WERI-Rb-1 (cell line): ENCODE results near the gene C2CD4B.

Experiments used
- DNase-seq: peaks from one replicate; pipeline ENCODE4 v3.0.0-alpha.2; 2020
- H3K27ac ChIP-seq: fragments of 250-450 bp; sonication (Bioruptor Pico); 2 replicates; pipeline ENCODE4 v1.5.1; 2020; ENCODE audit warnings: mild to moderate bottlenecking, moderate library complexity
- H3K27me3 ChIP-seq: fragments of 250-450 bp; sonication (Bioruptor Pico); 2 replicates; pipeline ENCODE4 v1.5.1; 2021; ENCODE audit warnings: mild to moderate bottlenecking, low read depth, moderate library complexity; ENCODE audit not compliant: insufficient read depth, severe bottlenecking
- H3K36me3 ChIP-seq: fragments of 250-450 bp; sonication (Bioruptor Pico); 2 replicates; pipeline ENCODE4 v1.5.1; 2020; ENCODE audit warnings: mild to moderate bottlenecking, moderate library complexity
- H3K4me3 ChIP-seq: 2 replicates; pipeline ENCODE4 v1.5.1; 2011; ENCODE audit warnings: low read depth, mild to moderate bottlenecking, control low read depth, low read length
- H3K9me3 ChIP-seq: fragments of 250-450 bp; sonication (Bioruptor Pico); 2 replicates; pipeline ENCODE4 v1.5.1; 2021; ENCODE audit warnings: mild to moderate bottlenecking, moderate library complexity; ENCODE audit not compliant: severe bottlenecking
- TF ChIP-seq, protein P1 (sequence below): IDR thresholded peaks from 2 replicates; pipeline ENCODE4 v1.5.1; 2011; ENCODE audit warnings: low read depth, mild to moderate bottlenecking, control low read depth, inconsistent platforms, low read length

Gene C2CD4B

DNA sequence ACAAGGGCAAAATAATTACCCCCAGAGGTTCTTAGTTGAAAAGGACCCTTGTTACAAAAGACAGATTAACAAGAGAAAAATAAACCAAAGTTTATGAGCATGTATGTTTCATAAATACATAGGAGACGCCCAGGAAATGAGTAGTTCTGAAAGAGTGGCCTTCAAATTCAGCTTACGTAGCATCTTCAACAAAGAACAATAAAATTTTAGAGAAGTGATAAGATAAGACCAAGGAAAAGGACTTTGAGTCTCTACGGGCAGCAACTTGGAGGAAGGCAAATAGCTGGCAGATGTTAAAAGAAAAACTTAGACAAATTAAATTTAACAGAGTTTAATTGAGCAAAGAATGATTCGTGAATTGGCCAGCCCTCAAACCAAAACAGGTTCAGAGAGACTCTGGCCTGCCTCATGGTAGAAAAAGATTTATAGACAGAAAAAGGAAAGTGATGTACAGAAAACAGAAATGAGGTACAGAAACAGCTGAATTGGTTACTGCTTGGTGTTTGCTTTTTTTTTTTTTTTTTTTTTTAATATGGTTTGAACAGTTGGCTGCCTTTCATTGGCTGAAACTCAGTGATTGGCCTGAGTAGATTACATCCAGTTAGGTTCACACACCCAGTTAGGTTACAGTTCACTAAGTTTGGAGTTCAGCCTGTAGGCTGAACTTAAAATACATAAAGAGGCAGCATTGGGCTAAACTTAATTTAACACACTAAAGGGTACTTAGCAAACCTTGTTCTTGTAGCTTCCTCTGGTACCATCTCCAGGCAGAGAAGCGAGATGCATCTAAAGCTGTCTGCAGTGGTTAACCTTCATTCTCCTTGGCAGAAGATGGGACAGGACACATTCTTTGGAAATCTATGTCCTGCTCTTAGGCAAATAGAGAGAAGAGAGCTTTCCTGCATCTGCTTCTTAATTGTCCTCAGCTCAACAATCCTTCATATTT lies 23.2 kb downstream of the C2CD4B start:
- TF ChIP-seq, protein P1, sequence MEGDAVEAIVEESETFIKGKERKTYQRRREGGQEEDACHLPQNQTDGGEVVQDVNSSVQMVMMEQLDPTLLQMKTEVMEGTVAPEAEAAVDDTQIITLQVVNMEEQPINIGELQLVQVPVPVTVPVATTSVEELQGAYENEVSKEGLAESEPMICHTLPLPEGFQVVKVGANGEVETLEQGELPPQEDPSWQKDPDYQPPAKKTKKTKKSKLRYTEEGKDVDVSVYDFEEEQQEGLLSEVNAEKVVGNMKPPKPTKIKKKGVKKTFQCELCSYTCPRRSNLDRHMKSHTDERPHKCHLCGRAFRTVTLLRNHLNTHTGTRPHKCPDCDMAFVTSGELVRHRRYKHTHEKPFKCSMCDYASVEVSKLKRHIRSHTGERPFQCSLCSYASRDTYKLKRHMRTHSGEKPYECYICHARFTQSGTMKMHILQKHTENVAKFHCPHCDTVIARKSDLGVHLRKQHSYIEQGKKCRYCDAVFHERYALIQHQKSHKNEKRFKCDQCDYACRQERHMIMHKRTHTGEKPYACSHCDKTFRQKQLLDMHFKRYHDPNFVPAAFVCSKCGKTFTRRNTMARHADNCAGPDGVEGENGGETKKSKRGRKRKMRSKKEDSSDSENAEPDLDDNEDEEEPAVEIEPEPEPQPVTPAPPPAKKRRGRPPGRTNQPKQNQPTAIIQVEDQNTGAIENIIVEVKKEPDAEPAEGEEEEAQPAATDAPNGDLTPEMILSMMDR = no peak
- Histone ChIP-seq H3K27ac (no peak overlapping the region), H3K9me3 (no peaks in the 10 kb centered on the region), H3K36me3 (no peaks in the 10 kb centered on the region), H3K27me3 (no peaks in the 10 kb centered on the region), H3K4me3 (no peak overlapping the region)
- DNase-seq = no peak

DNA sequence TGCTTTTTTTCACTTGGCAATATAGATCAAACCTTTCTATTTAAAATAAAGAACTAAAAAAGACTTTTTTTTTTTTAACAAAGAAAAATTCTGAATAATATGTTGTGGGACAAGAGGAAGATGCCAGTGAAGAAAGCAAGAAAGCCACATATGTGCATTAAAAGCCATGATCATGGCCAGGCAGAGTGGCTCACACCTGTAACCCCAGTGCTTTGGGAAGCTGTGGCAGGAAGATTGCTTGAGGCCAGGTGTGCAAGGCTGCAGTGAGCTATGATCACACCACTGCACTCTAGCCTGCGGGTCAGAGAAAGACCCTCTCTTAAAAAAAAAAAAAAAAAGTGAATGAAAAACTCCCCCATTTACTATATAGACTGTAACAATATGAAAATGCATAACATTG lies 23.9 kb downstream of the C2CD4B start:
- Histone ChIP-seq H3K36me3 (no peaks in the 10 kb centered on the region), H3K4me3 (no peak overlapping the region), H3K9me3 (no peaks in the 10 kb centered on the region), H3K27me3 (no peaks in the 10 kb centered on the region), H3K27ac (no peak overlapping the region)
- TF ChIP-seq, protein P1 = no peak
- DNase-seq = no peak

DNA sequence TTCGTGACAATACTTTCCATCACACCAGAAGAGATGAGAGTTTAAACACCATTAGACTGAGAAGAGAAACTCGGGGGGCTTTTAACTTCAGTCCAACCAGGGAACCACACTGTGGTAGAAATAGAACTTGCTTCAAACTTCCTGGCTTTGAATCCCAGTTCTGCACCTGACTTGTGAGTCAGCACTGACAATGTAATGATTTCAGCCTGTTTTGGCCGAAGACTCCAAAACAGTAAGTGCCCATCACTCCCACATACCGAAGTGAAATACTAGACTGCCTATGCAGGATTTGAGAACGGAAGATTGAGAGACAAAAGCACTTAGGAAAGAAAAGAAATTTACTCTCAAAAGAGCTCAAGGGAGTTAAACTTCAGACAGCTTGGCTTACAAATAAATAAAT lies 27.0 kb downstream of the C2CD4B start:
- Histone ChIP-seq H3K27me3 (no peaks in the 10 kb centered on the region), H3K27ac (no peak overlapping the region), H3K36me3 (no peaks in the 10 kb centered on the region), H3K9me3 (no peaks in the 10 kb centered on the region), H3K4me3 (no peak overlapping the region)
- DNase-seq = no peak
- TF ChIP-seq, protein P1 = no peak

DNA sequence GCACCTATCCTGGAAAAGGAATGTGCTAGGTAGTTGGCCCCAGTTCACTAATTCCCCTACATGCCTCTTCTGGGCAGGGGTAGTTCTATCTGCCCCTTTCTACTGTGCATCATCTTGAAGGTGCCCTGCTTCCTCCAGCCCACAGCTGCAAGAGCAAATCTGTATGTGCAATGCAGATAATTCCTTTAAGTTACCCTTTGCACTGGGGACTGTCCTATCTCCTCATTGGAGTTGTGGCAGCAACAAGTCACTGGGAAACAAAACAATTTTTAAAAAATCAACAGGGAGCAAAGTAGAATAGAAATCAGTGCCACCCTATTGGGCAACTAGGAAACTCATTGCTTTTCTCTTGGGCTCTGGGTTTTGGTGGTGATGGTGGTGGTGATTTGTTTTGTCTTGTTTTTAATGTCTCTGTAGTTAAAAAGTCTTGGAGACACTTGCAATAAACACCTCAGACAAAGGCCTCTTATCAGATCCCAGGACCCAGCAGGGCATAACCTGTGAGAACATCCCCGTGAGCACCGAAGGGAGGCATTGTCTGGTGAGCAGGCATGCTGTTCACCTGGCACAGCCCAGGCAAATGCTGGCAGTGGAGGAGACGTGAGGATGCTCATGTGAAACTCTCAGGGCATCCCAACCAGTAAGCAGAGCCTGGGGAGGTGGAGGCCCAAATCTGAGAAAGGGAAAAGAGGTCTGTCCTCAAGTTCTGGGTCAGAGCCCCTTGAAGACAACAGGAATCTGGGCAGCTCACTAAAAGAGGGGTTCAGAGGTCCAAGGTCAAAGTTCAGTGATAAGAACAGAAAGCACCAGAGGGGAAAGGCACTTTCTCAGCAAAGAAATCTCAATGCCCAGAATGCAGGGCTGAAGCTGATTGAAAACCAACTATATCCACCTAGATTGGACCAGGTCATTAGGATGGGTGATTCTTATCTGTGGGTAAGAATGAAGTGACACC lies 27.9 kb downstream of the C2CD4B start:
- Histone ChIP-seq H3K36me3 (no peaks in the 10 kb centered on the region), H3K4me3 (no peak overlapping the region), H3K27ac (no peak overlapping the region), H3K27me3 (no peaks in the 10 kb centered on the region), H3K9me3 (no peaks in the 10 kb centered on the region)
- no peak for DNase-seq
- TF ChIP-seq, protein P1 = no peak

DNA sequence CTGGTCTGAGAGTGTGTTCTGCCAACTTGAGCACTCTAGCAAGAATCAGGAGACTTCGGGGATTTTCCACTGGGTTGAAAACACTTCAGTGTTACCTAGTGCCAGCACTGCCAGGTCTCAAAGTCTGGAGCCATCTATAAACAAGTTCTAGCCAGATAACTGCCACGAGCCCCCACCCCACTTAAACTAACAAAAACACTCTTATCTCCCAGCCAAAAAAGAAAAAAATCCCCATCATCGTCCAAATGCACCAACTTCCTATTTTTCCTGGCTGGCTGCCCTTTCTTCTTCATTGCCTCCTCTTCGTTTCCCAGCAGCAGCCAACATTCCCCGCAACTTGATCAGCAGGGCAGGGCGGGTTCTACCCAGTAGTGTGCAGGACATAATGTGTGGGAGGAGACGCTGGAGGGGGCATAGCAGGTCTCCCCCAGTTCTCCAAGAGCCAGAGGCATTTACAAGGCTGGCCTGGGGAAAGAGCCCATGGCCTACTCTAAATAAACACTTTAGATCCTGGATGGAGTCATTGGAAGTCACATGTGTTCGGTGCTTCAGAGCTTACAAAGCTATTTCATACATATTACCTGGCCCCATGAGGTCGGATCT lies 29.5 kb downstream of the C2CD4B start:
- Histone ChIP-seq H3K36me3 (no peaks in the 10 kb centered on the region), H3K27ac (no peak overlapping the region), H3K4me3 (no peak overlapping the region), H3K9me3 (no peaks in the 10 kb centered on the region), H3K27me3 (no peaks in the 10 kb centered on the region)
- DNase-seq = no peak
- TF ChIP-seq, protein P1 = no peak
